Coronary artery (tissue), 2 donors: Measurements from ENCODE around the gene PIBF1.
"Not testable (repeated sequence)": the region's sequence is repeated elsewhere in the genome, so short reads cannot be mapped to it uniquely, and the experiment has no call there.

ENCODE experiments used
- DNase-seq: peaks from one replicate; pipeline ENCODE4 v3.0.0-alpha.2; 2017; ENCODE audit warnings: low spot score
- H3K27ac ChIP-seq, 2 donors: fragments of 200-600 bp; sonication (generic); one replicate each; pipeline ENCODE4 v1.5.1; 2016 to 2019
- H3K4me3 ChIP-seq: fragments of 200-600 bp; sonication (generic); 2 replicates; pipeline ENCODE4 v1.5.1; 2016; ENCODE audit warnings: mild to moderate bottlenecking, moderate library complexity
- CTCF ChIP-seq: fragments of 200-600 bp; sonication (generic); IDR thresholded peaks from one replicate; pipeline ENCODE4 v1.5.1; 2019; ENCODE audit warnings: antibody characterized with exemption

PIBF1 gene

GRCh38 chr13:72884101-72884500 is 102.2 kb downstream of the PIBF1 start:
- no peak for TF ChIP-seq CTCF
- DNase-seq, result no peak
- H3K27ac ChIP-seq, result no peak overlapping the region
- no peak overlapping the region for H3K4me3 ChIP-seq

GRCh38 chr13:72886272-72887067 is 104.5 kb downstream of the PIBF1 start:
- TF ChIP-seq CTCF, result no peak
- H3K4me3 ChIP-seq, result no peak overlapping the region
- no peak for DNase-seq
- no peak overlapping the region for H3K27ac ChIP-seq

GRCh38 chr13:72889495-72889894 is 107.6 kb downstream of the PIBF1 start:
- TF ChIP-seq CTCF, result no peak
- Histone ChIP-seq H3K27ac (no peak overlapping the region), H3K4me3 (no peak overlapping the region)
- DNase-seq, result no peak

- no peak for TF ChIP-seq CTCF
- H3K4me3 ChIP-seq, result no peak overlapping the region
- no peak overlapping the region for H3K27ac ChIP-seq
- DNase-seq, result no peak
These were observed 108.6 kb downstream of the PIBF1 start for GRCh38 chr13:72890546-72890945.

- no peak for TF ChIP-seq CTCF
- DNase-seq, result no peak
- H3K4me3 ChIP-seq, result no peak overlapping the region
- H3K27ac ChIP-seq, result no peak overlapping the region
These were observed 109.5 kb downstream of the PIBF1 start for GRCh38 chr13:72891423-72891822.

GRCh38 chr13:72896869-72897268 is 114.9 kb downstream of the PIBF1 start:
- H3K4me3 ChIP-seq, result no peak overlapping the region
- no peak for TF ChIP-seq CTCF
- H3K27ac ChIP-seq, result no peak overlapping the region
- no peak for DNase-seq

- H3K27ac ChIP-seq, H3K4me3 ChIP-seq, DNase-seq: not testable (repeated sequence)
These were observed 119.6 kb downstream of the PIBF1 start for GRCh38 chr13:72901546-72901945.
